ENCODE results near the gene VPS37B. TPM values are rescaled to one million over a fixed set of nuclear protein-coding genes. Genes with fewer than 3 reads are reported as not detected.
"Not testable (repeated sequence)": the region's sequence is repeated elsewhere in the genome, so short reads cannot be mapped to it uniquely, and the experiment has no call there.

VPS37B gene
- total and polyA plus RNA-seq, 2 donors (not counting 1 experiment from before 2014, with no cell fraction given): 10.7 to 25.6 TPM

GRCh38 chr12:122917507-122918121, 21.7 kb upstream of the VPS37B start:
- Histone ChIP-seq H3K4me3 (replicated peaks in 1 of 4; ENCODE audit: control extremely low read depth in 1 of 4, insufficient read depth in 1 of 4, low read depth in 3 of 4, low read length in 4 of 4) (no peak overlapping the region), H4K20me1 (ENCODE audit: control insufficient read depth, extremely low read depth, insufficient read depth, low read length) (no peaks in the 10 kb centered on the region), H3K27me3 (ENCODE audit: control insufficient read depth, insufficient read depth, low read length) (no peaks in the 10 kb centered on the region), H3K9me3 (ENCODE audit: control insufficient read depth, insufficient read depth, low read depth, low read length) (no peaks in the 10 kb centered on the region), H3K4me1 (ENCODE audit: control insufficient read depth, extremely low read depth, insufficient read depth, low read length) (peaks cover 5% of the 10 kb centered on the region), H3K79me2 (ENCODE audit: control insufficient read depth, insufficient read depth, low read length) (no peaks in the 10 kb centered on the region), H3K27ac (ENCODE audit: insufficient read depth, low read length) (peak overlapping the region; percentile 9), H3K4me2 (ENCODE audit: extremely low read depth, insufficient read depth, low read length) (no peak overlapping the region), H2AFZ (ENCODE audit: low read length) (no peak overlapping the region), H3K9ac (ENCODE audit: insufficient read depth, low read length) (no peak overlapping the region), H3K36me3 (ENCODE audit: control insufficient read depth, insufficient read depth, low read length) (no peaks in the 10 kb centered on the region)
- DNase-seq (ENCODE audit: low read depth in 2 of 2): peak; percentile 57 to 72
- TF ChIP-seq EZH2 (IDR thresholded peaks at IDR 0.05; ENCODE audit: low read length, missing control alignments) (no peak), CTCF (conservative IDR thresholded peaks at IDR 0.05 in 1 of 2, IDR thresholded peaks at IDR 0.05 in 1 of 2; ENCODE audit: low read depth in 1 of 2, low read length in 2 of 2) (no peak)

GRCh38 chr12:122909442-122910288, 13.7 kb upstream of the VPS37B start:
- Histone ChIP-seq H3K9ac (ENCODE audit: insufficient read depth, low read length) (no peak overlapping the region), H2AFZ (ENCODE audit: low read length) (no peak overlapping the region), H3K36me3 (ENCODE audit: control insufficient read depth, insufficient read depth, low read length) (no peaks in the 10 kb centered on the region), H3K79me2 (ENCODE audit: control insufficient read depth, insufficient read depth, low read length) (no peaks in the 10 kb centered on the region), H4K20me1 (ENCODE audit: control insufficient read depth, extremely low read depth, insufficient read depth, low read length) (no peaks in the 10 kb centered on the region), H3K4me2 (ENCODE audit: extremely low read depth, insufficient read depth, low read length) (no peak overlapping the region), H3K4me3 (replicated peaks in 1 of 4; ENCODE audit: control extremely low read depth in 1 of 4, insufficient read depth in 1 of 4, low read depth in 3 of 4, low read length in 4 of 4) (no peak overlapping the region), H3K27me3 (ENCODE audit: control insufficient read depth, insufficient read depth, low read length) (no peaks in the 10 kb centered on the region), H3K27ac (ENCODE audit: insufficient read depth, low read length) (no peak overlapping the region), H3K4me1 (ENCODE audit: control insufficient read depth, extremely low read depth, insufficient read depth, low read length) (no peaks in the 10 kb centered on the region), H3K9me3 (ENCODE audit: control insufficient read depth, insufficient read depth, low read depth, low read length) (no peaks in the 10 kb centered on the region)
- no peak for DNase-seq (ENCODE audit: low read depth in 2 of 2)
- no peak for TF ChIP-seq EZH2 (IDR thresholded peaks at IDR 0.05; ENCODE audit: low read length, missing control alignments)
- TF ChIP-seq CTCF (conservative IDR thresholded peaks at IDR 0.05 in 1 of 2, IDR thresholded peaks at IDR 0.05 in 1 of 2; ENCODE audit: low read depth in 1 of 2, low read length in 2 of 2): no peak

- Histone ChIP-seq H3K4me3 (replicated peaks in 1 of 4; ENCODE audit: control extremely low read depth in 1 of 4, insufficient read depth in 1 of 4, low read depth in 3 of 4, low read length in 4 of 4) (no peak overlapping the region), H3K27ac (ENCODE audit: insufficient read depth, low read length) (no peak overlapping the region), H3K4me2 (ENCODE audit: extremely low read depth, insufficient read depth, low read length) (no peak overlapping the region), H3K27me3 (ENCODE audit: control insufficient read depth, insufficient read depth, low read length) (no peaks in the 10 kb centered on the region), H2AFZ (ENCODE audit: low read length) (no peak overlapping the region), H3K4me1 (ENCODE audit: control insufficient read depth, extremely low read depth, insufficient read depth, low read length) (no peaks in the 10 kb centered on the region), H3K36me3 (ENCODE audit: control insufficient read depth, insufficient read depth, low read length) (no peaks in the 10 kb centered on the region), H4K20me1 (ENCODE audit: control insufficient read depth, extremely low read depth, insufficient read depth, low read length) (no peaks in the 10 kb centered on the region), H3K79me2 (ENCODE audit: control insufficient read depth, insufficient read depth, low read length) (no peaks in the 10 kb centered on the region), H3K9me3 (ENCODE audit: control insufficient read depth, insufficient read depth, low read depth, low read length) (no peaks in the 10 kb centered on the region), H3K9ac (ENCODE audit: insufficient read depth, low read length) (no peak overlapping the region)
- no peak for TF ChIP-seq EZH2 (IDR thresholded peaks at IDR 0.05; ENCODE audit: low read length, missing control alignments)
- no peak for TF ChIP-seq CTCF (conservative IDR thresholded peaks at IDR 0.05 in 1 of 2, IDR thresholded peaks at IDR 0.05 in 1 of 2; ENCODE audit: low read depth in 1 of 2, low read length in 2 of 2)
- no peak for DNase-seq (ENCODE audit: low read depth in 2 of 2)
Observed at GRCh38 chr12:122908915-122909314, 13.0 kb upstream of the VPS37B start.

GRCh38 chr12:122905258-122905657, 9.3 kb upstream of the VPS37B start:
- not testable (repeated sequence) for H4K20me1 ChIP-seq (ENCODE audit: control insufficient read depth, extremely low read depth, insufficient read depth, low read length); H2AFZ ChIP-seq (ENCODE audit: low read length); H3K36me3 ChIP-seq (ENCODE audit: control insufficient read depth, insufficient read depth, low read length)

More at GRCh38 chr12:122905258-122905657, 9.3 kb upstream of the VPS37B start:
- not testable (repeated sequence) for H3K27me3 ChIP-seq (ENCODE audit: control insufficient read depth, insufficient read depth, low read length); H3K79me2 ChIP-seq (ENCODE audit: control insufficient read depth, insufficient read depth, low read length); H3K4me2 ChIP-seq (ENCODE audit: extremely low read depth, insufficient read depth, low read length); H3K27ac ChIP-seq (ENCODE audit: insufficient read depth, low read length); H3K9me3 ChIP-seq (ENCODE audit: control insufficient read depth, insufficient read depth, low read depth, low read length); H3K4me1 ChIP-seq (ENCODE audit: control insufficient read depth, extremely low read depth, insufficient read depth, low read length); DNase-seq (ENCODE audit: low read depth in 2 of 2); H3K9ac ChIP-seq (ENCODE audit: insufficient read depth, low read length); H3K4me3 ChIP-seq (replicated peaks in 1 of 4; ENCODE audit: control extremely low read depth in 1 of 4, insufficient read depth in 1 of 4, low read depth in 3 of 4, low read length in 4 of 4)
